Keratinocyte (primary cell): ENCODE results near the gene GXYLT2.

ENCODE experiments used
- EZH2 ChIP-seq: IDR thresholded peaks from one replicate; pipeline ENCODE4 v1.6.1; 2012; ENCODE audit warnings: inconsistent platforms, mild to moderate bottlenecking, low read length, moderate library complexity
- TF ChIP-seq, protein P1 (sequence below), 3 experiments: IDR thresholded peaks in 1 of 3; conservative IDR thresholded peaks in 1 of 3; optimal IDR thresholded peaks in 1 of 3; 2 replicates in 2 of 3; 3 replicates in 1 of 3; pipeline versions ENCODE3 to v1.5.1; 2011; ENCODE audit warnings: low read length in 3 of 3, mild to moderate bottlenecking in 3 of 3, moderate library complexity in 2 of 3, control low read depth in 1 of 3, inconsistent platforms in 1 of 3; ENCODE audit not compliant: insufficient read depth in 2 of 3; ENCODE audit errors: extremely low read depth in 1 of 3

GRCh38 chr3:72887343-72887704 lies 522 bp upstream of the GXYLT2 start:
- TF ChIP-seq, protein P1, sequence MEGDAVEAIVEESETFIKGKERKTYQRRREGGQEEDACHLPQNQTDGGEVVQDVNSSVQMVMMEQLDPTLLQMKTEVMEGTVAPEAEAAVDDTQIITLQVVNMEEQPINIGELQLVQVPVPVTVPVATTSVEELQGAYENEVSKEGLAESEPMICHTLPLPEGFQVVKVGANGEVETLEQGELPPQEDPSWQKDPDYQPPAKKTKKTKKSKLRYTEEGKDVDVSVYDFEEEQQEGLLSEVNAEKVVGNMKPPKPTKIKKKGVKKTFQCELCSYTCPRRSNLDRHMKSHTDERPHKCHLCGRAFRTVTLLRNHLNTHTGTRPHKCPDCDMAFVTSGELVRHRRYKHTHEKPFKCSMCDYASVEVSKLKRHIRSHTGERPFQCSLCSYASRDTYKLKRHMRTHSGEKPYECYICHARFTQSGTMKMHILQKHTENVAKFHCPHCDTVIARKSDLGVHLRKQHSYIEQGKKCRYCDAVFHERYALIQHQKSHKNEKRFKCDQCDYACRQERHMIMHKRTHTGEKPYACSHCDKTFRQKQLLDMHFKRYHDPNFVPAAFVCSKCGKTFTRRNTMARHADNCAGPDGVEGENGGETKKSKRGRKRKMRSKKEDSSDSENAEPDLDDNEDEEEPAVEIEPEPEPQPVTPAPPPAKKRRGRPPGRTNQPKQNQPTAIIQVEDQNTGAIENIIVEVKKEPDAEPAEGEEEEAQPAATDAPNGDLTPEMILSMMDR (optimal IDR thresholded peaks at IDR 0.05 in 1 of 3, IDR thresholded peaks at IDR 0.05 in 1 of 3, conservative IDR thresholded peaks at IDR 0.05 in 1 of 3; ENCODE audit: extremely low read depth in 1 of 3, insufficient read depth in 2 of 3, low read length in 3 of 3): no peak
- peak; percentile 34 for TF ChIP-seq EZH2
